TTC549 (cell line): ENCODE data around the gene ACTR5.

Experiments used
- FAIRE-seq: peaks from 2 replicates; lab custom pipeline; 2012; peaks lifted over from hg19 to GRCh38; lab: Jason Lieb, UNC

ACTR5 gene

DNA sequence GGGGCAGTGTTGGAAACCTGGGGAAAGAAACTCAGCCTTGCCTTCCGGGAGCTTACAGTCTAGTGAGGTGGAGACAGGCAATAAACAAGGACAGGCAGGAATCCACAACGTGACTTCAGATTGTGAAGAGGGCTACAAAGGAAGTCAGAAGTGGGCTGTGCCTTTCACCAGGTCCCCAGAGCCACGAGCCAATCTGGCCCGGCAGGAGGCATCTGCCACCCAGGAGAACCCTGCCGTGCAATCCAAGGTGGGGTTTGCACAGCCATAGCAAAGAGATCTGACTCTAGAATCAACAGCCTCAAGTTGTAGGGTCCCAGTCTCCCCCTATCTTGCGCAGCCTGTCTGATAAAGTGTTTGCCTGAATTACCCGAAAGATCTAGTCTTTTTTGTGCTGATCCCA lies 18.5 kb upstream of the ACTR5 start:
- no peak for FAIRE-seq

DNA sequence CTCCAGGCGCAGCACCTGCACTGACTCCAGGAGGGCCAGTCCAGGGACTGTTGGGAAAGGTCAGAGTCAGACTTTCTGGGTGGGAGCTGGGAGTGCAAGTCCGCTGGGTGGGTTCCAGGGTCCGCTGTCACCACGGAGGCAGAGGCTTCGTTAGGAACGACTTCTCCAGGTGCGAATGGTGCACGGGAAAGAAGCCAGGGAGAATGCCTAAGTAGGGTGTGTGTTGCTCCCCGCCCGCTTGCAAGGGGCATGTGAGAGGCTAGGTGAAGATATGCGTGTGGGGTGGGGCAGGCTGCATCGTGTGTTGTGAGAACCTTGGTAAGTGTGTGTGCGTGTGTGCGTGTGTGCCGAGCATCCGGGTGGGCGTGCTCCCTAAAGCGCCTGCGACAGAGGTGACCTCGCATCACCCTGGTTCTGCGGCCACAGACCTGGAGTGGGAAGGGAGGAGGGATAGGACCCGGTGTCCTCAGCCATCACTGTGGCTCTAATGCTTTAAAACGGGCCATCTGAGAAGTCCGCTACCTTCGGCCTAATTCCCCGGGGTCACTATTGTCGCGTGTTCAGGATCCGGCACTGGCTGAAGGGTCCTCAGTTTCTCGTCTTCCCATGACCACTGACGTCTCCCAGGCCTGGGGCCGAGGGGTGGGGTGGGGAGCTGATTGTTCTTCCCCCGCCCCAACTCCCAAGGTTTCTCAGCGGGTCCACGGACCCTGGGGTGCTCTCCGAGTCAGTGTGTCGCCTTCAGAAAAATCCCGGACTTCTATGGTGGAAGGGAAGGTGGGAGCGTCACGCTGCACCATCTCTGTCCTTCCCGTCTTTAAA lies 17.9 kb upstream of the ACTR5 start:
- FAIRE-seq = no peak

DNA sequence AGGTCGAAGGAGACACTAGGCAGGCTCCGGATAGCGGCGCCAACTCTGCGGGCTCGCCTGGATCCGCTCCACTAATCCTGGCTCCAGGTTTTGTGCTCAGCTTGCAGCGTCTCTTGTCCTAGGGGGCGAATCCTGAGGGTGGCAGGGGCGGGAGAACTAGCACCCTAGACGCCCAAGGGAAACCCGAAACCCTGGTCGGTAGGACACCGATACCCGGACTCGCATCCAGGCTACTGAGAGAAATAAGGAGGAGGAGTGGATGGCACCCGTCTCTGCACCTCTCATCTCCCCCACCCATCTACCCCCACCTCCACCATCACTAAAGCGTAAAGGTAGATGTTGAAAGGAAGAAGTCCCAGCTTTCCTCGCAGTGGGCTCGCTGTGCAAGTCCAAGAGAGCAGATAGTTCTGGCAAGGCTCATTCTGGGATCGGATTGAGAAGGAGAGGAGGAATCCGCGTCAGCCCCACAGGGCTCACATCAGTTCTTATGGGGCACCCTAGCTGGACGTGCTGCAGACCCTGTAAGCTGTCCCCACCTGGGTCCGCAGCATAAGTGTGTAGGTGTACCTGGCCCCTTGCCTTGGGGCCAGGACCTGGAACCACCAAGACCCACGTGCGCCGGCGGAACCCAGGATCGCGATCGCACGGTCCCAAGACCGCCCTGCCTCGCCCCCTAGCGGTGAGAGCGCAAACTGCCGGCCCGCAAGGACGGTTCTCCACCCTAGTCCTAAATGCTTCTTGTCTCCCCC lies 17.1 kb upstream of the ACTR5 start:
- FAIRE-seq = no peak

DNA sequence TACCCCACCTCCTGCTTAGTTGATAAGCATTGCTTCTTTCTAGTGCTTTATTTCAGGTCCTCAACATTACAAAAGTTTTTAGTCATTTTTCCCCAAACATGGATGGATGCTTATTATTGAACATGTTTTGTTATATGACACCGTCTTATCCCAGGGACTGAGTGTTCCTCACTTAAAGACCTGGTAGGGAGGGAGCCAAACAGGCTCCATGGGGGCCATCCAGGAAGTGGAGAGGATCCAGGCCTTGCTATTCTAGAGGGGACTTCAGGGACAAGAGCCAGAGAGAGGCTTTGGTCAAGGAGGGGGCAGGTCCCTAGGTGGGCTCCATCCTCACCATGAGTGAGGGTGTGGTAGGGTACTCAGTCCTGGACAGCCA lies 16.5 kb upstream of the ACTR5 start:
- no peak for FAIRE-seq

DNA sequence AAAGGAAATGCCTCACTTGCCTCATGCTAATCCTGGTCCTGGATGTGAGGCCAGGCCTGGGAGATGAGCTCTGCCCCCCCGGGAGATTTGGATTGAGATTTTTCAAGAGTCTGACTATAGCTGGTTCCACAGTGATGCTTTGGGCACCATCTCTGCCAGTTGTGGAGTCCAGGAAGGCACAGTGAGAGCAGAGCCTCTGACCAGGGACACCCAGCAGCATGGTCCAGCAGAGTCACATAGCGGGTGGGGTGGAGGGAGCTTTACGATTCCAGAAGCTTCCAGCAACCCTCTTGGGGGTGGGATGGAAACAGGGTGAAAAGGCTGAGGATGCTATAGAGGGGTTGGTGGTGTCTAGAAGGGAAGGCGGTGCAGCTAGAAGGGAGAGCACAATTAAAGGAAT lies 15.3 kb upstream of the ACTR5 start:
- no peak for FAIRE-seq

DNA sequence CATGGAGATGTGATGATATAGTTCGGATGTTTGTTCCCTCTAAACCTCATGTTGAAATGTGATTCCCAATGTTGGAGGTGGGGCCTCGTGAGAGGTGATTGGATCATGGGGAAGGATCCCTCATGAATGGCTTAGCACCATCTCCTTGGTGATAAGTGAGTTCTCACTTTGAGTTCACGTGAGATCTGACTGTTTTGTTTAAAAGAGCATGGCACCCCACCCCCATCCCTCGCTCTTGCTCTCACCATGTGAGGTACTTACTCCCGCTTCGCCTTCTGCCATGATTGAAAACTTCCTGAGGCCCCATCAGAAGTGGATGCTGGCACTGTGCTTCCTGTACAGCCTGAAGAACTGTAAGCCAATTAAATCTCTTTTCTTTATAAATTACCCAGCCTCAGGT lies 13.1 kb upstream of the ACTR5 start:
- FAIRE-seq = no peak

DNA sequence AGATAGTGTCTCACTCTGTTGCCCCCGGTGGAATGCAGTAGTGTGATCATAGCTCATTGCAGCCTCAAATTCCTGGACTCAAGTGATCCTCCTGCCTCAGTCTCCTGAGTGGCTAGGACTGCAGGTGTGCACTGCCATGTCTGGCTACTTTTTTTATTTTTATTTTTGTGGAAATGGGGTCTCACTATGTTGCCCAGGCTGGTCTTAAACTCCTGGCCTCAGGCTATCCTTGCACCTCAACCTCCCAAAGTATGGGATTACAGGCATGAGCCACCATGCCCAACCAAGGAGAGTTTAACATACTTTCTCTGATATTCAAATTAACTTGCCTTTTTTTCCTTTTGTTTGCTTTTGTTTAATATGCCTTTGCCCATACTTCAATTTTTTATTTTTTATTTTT lies 10.4 kb upstream of the ACTR5 start:
- no peak for FAIRE-seq

DNA sequence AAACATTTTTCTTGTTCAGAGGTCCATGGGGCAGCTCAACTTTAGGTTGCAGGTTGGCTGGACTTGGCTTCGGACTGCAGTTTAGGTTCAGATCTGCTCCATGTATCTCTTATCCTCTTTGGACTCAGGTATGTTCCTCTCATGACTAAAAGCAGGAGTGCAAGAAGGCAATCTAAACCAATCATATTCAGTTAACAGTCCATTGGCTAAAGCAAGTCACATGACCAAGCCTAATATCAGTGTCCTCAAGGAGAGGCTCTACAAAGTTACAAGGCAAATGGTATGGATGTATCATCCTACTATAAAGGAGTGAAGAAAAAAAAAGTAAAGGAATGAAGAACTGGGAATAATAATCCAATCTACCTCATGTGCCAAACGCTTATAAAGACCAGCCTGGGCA lies 2.5 kb upstream of the ACTR5 start:
- no peak for FAIRE-seq

DNA sequence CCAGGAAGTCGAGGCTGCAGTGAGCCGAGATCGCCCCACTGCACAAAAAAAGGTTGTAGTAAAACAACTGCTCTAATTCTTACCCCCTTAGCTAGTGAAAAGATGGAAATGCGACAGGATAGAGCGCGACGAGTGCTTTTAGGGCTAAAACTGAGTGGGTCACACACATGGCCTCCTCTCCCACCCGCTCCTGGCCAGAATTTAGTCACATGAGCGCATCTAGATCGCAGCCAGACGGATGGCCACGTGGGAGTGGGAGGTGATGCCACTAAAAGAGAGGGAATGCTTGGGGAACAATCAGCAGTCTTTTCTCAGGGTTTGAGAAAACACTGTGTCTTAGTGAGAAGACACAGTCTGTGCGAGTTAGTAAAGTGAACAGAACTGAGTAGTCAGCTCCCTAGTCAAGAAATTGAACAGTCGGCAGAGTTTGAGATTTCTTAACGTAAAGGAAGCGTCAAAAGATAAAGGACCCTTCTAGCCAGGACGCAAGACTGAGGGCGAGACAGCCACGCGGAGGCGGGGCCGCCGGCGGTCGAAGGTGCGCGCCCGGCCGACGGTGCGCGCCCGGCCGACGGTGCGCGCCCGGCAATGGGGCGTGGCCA lies 664 bp upstream of the ACTR5 start:
- no peak for FAIRE-seq

DNA sequence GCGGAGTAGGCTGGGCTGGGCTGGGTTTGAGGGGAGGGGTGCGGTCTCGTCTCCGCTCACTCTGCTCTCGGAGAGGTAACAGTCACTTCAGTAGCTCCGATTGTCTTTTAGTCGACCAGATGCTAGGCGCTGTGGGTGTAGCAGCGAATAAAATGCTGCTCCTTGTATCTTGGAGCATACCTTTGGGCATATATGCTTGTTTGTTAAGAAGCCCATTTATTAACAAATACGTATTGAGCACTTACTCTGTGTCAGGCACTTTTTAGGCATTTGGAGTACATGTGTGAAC lies 545 bp downstream of the ACTR5 start:
- no peak for FAIRE-seq

DNA sequence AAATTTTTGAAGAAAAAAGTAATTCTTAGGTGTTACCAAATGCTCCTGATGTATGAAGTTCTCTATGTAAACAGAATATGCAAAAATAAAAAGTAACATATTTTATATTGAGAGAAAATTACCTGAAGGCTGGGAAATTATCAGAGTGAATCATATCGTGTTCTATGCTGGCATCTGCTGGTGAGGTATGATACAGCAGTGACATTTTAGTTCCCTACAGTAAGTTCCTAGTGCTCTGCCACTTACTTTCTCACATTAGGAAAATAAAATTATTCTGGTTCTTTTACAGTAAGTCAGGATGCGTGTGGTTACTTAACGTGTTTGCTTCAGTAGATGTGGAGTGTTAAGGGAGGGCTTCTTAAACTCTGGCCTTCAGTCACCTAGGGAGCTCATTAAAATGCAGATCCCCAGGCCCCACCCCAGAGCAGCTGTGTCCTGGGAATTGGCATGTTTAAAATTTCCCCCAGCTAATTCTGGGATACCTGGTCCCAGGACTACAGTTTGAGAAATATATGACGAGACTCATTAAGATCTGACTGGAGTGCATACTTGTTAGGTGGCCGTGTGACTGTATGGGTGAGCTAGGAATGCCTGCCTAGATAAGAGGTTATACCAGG lies 3.2 kb downstream of the ACTR5 start:
- peak; percentile 20 for FAIRE-seq

DNA sequence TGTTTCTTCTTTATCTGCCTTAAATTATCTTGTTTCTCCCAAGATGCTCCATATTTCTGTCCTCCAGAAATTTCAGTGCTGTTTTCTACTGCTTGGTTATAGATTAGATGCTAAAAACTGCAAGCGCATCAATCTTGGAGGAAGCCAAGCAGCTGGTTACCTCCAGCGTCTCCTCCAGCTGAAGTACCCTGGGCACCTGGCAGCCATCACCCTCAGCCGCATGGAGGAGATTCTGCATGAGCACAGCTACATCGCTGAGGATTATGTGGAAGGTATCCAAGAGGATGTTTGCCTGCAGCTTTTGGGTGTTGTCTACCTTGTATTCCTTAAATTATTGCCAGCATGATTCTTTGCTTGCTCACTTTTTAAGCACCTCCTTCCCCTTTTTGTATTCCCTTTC lies 3.8 kb downstream of the ACTR5 start:
- no peak for FAIRE-seq

DNA sequence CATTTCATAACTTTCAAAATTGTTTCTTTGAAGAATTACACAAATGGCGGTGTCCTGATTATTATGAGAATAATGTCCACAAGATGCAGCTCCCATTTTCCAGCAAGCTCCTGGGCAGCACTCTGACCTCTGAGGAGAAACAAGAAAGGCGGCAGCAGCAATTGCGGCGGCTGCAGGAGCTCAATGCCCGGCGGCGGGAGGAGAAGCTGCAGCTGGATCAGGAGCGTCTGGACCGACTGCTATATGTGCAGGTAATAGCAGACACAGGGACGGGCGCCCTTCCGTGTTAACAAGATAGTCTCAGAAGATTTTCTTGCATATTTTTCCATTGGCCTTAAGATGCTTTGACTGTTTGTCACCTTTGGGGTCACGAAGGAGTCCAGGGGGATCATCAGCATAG lies 6.7 kb downstream of the ACTR5 start:
- no peak for FAIRE-seq

DNA sequence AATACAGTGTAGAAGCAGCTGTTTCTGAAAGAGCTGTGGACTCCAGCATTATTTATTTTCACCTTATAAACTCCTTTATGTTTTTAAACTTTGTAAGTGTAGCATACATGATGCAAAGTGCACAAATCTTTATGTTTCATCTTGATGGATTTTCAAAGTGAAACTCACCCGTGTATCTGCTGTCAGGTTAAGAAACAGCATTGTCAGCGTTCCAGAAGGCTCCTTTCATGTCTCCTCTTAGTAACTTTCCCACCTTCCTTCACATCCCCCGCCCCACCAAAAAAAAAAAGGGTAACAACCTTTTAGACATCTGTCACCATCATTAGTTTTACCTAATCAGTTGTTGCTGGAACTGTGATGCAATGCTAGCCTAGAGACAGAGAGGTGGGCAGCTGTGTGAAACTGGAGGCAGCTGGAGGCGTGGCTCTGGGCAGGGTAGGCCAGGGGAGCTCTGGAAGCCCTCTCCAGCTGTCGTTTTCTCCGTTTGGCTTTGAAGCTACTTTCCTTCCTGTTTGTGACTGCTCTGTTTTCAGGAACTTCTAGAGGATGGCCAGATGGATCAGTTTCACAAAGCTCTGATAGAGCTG lies 7.2 kb downstream of the ACTR5 start:
- FAIRE-seq = no peak

DNA sequence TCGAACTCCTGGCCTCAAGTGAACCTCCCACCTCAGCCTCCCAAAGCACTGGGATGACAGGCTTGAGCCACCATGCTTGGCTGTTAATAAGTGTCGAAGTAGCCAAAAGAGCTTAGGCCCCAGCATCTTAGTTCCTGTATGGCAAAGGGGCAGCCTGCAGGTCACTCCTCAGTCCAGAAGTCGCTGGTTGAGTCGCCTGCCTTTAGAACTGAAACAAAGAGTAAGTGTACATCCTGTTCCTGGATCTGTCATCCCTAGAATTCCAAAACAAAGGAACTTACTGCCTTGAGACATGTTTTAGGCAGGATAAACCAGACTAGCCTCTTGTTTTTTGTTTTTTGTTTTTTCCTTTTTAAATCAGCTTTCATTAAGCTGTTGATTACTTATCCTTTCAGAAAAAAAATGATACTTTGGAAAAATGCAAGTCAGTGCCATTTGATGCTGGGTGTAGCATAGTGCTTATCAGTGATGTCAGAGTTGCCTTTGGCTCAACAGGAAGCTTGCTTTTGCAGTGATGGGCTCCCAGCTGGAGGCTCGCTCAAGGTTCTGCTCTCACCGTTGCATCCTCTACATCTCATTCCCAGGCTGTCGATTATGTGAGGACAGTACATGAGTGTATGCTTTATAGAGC lies 9.0 kb downstream of the ACTR5 start:
- FAIRE-seq = no peak

DNA sequence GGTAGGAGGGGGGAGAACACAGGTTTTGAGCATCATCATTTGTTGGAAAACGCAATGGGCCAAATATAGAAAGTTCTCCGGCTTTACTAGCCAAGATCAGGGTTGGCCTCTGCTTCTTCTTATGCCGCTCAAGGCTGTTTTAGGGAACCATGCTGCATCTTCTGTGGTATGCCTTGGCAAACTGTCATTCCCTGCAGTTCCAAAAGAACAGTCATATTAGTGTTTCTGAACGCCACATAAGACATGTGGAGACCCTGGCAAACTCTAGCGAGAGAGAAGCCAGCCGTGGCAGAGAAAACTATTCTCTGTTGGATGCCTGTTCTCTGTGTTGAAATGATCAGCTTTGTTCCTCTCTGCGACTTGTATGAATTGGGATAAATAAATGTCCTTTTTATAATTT lies 10.8 kb downstream of the ACTR5 start:
- no peak for FAIRE-seq

DNA sequence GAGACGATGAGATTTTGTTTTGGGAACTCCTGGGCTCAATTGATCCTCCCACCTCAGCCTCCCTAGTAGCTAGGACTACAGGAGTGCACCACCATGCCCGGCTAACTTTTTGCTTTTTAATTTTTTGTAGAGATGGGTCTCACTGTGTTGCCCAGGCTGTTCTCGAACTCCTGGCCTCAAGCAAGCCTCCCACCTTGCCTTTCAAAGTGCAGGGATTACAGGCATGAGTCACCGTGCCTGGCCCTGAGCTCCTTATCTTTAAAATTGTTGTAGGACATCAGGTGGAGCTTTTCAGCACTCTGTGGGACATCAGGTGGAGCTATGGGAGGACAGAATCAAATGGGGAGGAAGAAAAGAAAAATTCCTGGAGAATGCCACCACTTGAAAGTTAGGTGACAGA lies 12.7 kb downstream of the ACTR5 start:
- no peak for FAIRE-seq

DNA sequence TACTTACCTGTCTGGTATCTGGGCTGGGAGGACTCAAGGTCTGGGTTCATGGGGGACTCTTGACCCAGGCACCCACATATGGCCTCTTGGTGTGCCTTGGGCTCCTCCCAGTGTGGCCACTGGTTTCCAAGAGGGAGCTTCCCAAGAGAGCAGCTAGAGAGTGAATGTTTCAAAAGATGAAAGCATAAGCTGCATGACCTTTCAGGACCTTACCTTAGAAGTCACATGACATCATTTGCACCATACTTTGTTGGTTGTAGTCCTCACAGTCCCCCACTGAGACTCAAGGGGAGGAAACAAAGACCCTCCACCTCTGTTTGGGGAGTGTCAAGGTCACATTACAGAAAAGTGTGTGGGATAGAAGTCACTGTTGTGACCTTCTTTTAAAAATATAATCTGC lies 13.9 kb downstream of the ACTR5 start:
- no peak for FAIRE-seq

DNA sequence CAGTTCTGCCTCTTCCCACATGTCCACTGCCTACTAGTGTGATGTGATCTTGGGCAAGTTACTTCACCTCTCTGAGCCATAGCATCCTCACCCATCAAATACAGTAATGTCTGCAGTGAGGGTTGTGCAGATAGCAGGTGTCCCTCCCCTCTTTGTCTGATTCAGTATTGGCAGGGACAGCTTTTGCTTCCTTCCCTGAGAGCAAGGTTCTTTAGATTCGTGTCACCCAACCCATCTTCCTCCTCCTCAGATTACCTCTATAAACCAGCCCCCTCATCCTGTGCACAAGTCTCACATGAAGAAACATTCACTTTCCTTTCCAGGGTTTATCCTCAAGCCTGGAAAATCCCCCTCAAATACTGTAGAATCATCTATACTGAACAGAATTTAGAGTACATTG lies 15.4 kb downstream of the ACTR5 start:
- no peak for FAIRE-seq

DNA sequence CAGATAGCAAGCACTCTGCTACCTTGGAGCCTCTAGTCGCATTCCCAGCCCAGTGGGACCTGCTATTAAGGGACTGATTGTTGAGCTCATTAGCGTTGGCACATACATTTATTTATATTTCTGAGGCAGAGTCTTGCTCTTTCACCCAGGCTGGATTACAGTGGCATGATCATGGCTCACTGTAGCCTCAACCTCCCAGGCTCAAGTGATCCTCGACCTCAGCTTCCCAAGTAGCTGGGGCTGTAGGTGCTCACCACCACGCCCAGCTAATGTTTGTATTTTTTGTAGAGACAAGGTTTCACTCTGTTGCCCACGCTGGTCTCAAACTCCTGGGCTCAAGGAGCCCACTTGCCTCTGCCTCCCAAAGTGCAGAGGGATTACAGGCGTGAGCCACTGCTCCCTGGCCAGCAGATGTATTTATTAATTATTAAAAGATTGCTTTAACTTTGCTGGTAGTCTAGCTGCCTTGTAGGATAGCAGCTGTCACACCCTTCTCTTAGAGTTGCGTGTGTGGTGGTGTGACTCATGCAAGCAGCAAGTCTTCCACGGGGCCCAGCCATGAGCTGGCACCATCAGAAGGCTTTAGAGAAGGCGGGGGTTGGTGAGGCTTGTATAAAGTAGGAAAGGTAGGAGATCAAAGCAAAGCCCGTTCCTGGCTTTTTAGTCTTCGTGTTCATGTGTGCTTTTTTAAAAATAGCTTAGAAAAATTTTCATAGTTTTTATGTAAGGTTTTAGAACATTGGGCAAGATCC lies 16.5 kb downstream of the ACTR5 start:
- no peak for FAIRE-seq

DNA sequence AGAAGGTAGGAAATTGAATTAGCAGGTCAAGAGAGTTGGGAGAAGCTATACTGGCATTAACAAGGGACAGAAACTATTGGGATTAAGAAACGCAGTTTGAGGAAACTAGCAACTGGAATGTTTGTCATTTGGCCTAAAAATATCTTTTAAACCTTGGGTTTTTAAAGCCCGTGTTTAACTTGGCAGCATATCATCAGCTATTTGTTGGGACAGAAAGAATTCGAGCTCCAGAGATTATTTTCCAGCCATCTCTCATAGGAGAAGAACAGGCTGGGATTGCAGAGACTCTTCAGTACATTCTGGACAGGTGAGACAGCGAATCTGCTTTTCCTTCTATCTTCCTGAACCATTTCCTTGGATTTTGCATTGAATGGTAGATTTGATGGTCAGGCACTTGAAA lies 17.8 kb downstream of the ACTR5 start:
- no peak for FAIRE-seq
